SK-N-MC (cell line): ENCODE results near the gene DIAPH2.

Source experiments
- DNase-seq: peaks from one replicate; pipeline ENCODE4 v3.0.0-alpha.2; 2011; ENCODE audit warnings: low read depth, low spot score
- H3K27ac ChIP-seq: fragments of 200-600 bp; sonication (generic); 2 replicates; pipeline ENCODE4 v1.5.1; 2016; ENCODE audit warnings: mixed run types
- H3K36me3 ChIP-seq: fragments of 200-600 bp; sonication (generic); 2 replicates; pipeline ENCODE4 v1.6.1; 2017; ENCODE audit warnings: antibody characterized with exemption, low read length, mixed read lengths; ENCODE audit not compliant: insufficient read depth
- H3K4me3 ChIP-seq: fragments of 200-600 bp; sonication (generic); 2 replicates; pipeline ENCODE4 v1.5.1; 2016
- H3K9ac ChIP-seq: fragments of 200-600 bp; sonication (generic); 2 replicates; pipeline ENCODE4 v1.8.0; 2017; ENCODE audit warnings: mixed run types, mixed read lengths; ENCODE audit not compliant: insufficient read length
- H3K9me3 ChIP-seq: fragments of 200-600 bp; sonication (generic); 2 replicates; pipeline ENCODE4 v1.6.1; 2017; ENCODE audit warnings: low read depth, mild to moderate bottlenecking, antibody characterized with exemption, low read length, moderate library complexity, mixed read lengths
- EZH2 ChIP-seq: fragments of 200-600 bp; sonication (generic); IDR thresholded peaks from one replicate; pipeline ENCODE4 v1.6.1; 2017; ENCODE audit warnings: antibody characterized with exemption
- FOXP2 ChIP-seq: optimal IDR thresholded peaks from 2 replicates; pipeline ENCODE3; 2011; ENCODE audit warnings: mild to moderate bottlenecking, moderate library complexity; ENCODE audit not compliant: insufficient read depth; ENCODE audit errors: extremely low read length, control extremely low read depth
- POLR2AphosphoS5 ChIP-seq: IDR thresholded peaks from 2 replicates; pipeline ENCODE4 v1.6.1; 2012; ENCODE audit warnings: mild to moderate bottlenecking, low read depth, low read length, borderline replicate concordance

Gene DIAPH2

GRCh38 chrX:97461763-97462162, 777.1 kb downstream of the DIAPH2 start:
- no peaks in the 10 kb centered on the region for H3K9me3 ChIP-seq
- DNase-seq = no peak
- no peak overlapping the region for H3K4me3 ChIP-seq
- no peak overlapping the region for H3K9ac ChIP-seq
- TF ChIP-seq POLR2AphosphoS5 (no peak), EZH2 (no peak), FOXP2 (no peak)
- H3K36me3 ChIP-seq = no peaks in the 10 kb centered on the region
- no peak overlapping the region for H3K27ac ChIP-seq

GRCh38 chrX:97471071-97471470, 786.4 kb downstream of the DIAPH2 start:
- H3K9ac ChIP-seq = no peak overlapping the region
- H3K27ac ChIP-seq = no peak overlapping the region
- no peak for DNase-seq
- H3K9me3 ChIP-seq = no peaks in the 10 kb centered on the region
- TF ChIP-seq EZH2 = no peak
- TF ChIP-seq FOXP2 = no peak
- TF ChIP-seq POLR2AphosphoS5 = no peak
- no peaks in the 10 kb centered on the region for H3K36me3 ChIP-seq
- no peak overlapping the region for H3K4me3 ChIP-seq

GRCh38 chrX:97474933-97475332, 790.3 kb downstream of the DIAPH2 start:
- H3K9ac ChIP-seq = no peak overlapping the region
- TF ChIP-seq EZH2 (no peak), FOXP2 (no peak), POLR2AphosphoS5 (no peak)
- no peaks in the 10 kb centered on the region for H3K9me3 ChIP-seq
- H3K27ac ChIP-seq = no peak overlapping the region
- DNase-seq = no peak
- no peaks in the 10 kb centered on the region for H3K36me3 ChIP-seq
- H3K4me3 ChIP-seq = no peak overlapping the region

GRCh38 chrX:97479106-97479890, 794.7 kb downstream of the DIAPH2 start:
- no peaks in the 10 kb centered on the region for H3K36me3 ChIP-seq
- H3K4me3 ChIP-seq = no peak overlapping the region
- no peak overlapping the region for H3K9ac ChIP-seq
- no peak for TF ChIP-seq POLR2AphosphoS5
- no peak for TF ChIP-seq FOXP2
- no peak for TF ChIP-seq EZH2
- no peak for DNase-seq
- no peak overlapping the region for H3K27ac ChIP-seq
- H3K9me3 ChIP-seq = no peaks in the 10 kb centered on the region

- DNase-seq = no peak
- H3K9me3 ChIP-seq = no peaks in the 10 kb centered on the region
- TF ChIP-seq EZH2 (no peak), FOXP2 (no peak), POLR2AphosphoS5 (no peak)
- H3K36me3 ChIP-seq = no peaks in the 10 kb centered on the region
- no peak overlapping the region for H3K4me3 ChIP-seq
- no peak overlapping the region for H3K9ac ChIP-seq
- H3K27ac ChIP-seq = no peak overlapping the region
Observed at GRCh38 chrX:97481228-97481627, 796.6 kb downstream of the DIAPH2 start.

- no peak for DNase-seq
- Histone ChIP-seq H3K9ac (no peak overlapping the region), H3K36me3 (no peaks in the 10 kb centered on the region), H3K4me3 (no peak overlapping the region), H3K9me3 (no peaks in the 10 kb centered on the region), H3K27ac (no peak overlapping the region)
- TF ChIP-seq POLR2AphosphoS5 = no peak
- no peak for TF ChIP-seq EZH2
- no peak for TF ChIP-seq FOXP2
Observed at GRCh38 chrX:97482666-97483300, 798.1 kb downstream of the DIAPH2 start.

GRCh38 chrX:97490656-97491055, 806.0 kb downstream of the DIAPH2 start:
- Histone ChIP-seq H3K36me3 (no peaks in the 10 kb centered on the region), H3K27ac (no peak overlapping the region), H3K4me3 (no peak overlapping the region), H3K9me3 (no peaks in the 10 kb centered on the region), H3K9ac (no peak overlapping the region)
- TF ChIP-seq POLR2AphosphoS5 (no peak), EZH2 (no peak), FOXP2 (no peak)
- no peak for DNase-seq

- no peak for DNase-seq
- TF ChIP-seq FOXP2 (no peak), EZH2 (no peak), POLR2AphosphoS5 (no peak)
- H3K9me3 ChIP-seq = no peaks in the 10 kb centered on the region
Observed at GRCh38 chrX:97494756-97495372, 810.2 kb downstream of the DIAPH2 start.

More at GRCh38 chrX:97494756-97495372, 810.2 kb downstream of the DIAPH2 start:
- Histone ChIP-seq H3K27ac (no peak overlapping the region), H3K4me3 (no peak overlapping the region), H3K9ac (no peak overlapping the region), H3K36me3 (no peaks in the 10 kb centered on the region)
